Measurements from ENCODE around the gene FBN3.

- no peak for TF ChIP-seq GATA2 (IDR thresholded peaks at IDR 0.05; ENCODE audit: low read depth, low read length)
- no peak for TF ChIP-seq GATA3 (IDR thresholded peaks at IDR 0.05; ENCODE audit: low read depth, low read length)
Observed at GRCh38 chr19:8084152-8084551, 65.2 kb downstream of the FBN3 start.

All from SH-SY5Y (cell line).